ENCODE measurements around the gene TXNDC11.

Gene TXNDC11

DNA sequence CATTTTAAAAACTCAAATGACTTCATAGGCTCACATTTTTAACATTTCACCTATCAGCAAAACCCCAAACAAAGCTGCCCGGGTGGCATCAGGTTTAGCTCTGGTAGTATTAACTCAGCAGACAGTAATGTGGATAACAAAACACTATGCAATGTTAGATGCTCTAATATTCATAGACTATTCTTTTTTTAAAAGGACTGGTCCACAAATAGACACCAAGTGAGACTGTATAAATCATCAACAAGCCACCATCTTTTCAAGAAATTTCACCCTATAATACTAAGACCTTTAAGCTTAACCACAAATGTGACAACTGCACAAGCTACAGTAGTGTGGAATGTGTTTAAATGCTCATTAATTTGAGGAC is 54.2 kb downstream of the TXNDC11 start:
- DNase-seq (ENCODE audit: low read depth): no peak

DNA sequence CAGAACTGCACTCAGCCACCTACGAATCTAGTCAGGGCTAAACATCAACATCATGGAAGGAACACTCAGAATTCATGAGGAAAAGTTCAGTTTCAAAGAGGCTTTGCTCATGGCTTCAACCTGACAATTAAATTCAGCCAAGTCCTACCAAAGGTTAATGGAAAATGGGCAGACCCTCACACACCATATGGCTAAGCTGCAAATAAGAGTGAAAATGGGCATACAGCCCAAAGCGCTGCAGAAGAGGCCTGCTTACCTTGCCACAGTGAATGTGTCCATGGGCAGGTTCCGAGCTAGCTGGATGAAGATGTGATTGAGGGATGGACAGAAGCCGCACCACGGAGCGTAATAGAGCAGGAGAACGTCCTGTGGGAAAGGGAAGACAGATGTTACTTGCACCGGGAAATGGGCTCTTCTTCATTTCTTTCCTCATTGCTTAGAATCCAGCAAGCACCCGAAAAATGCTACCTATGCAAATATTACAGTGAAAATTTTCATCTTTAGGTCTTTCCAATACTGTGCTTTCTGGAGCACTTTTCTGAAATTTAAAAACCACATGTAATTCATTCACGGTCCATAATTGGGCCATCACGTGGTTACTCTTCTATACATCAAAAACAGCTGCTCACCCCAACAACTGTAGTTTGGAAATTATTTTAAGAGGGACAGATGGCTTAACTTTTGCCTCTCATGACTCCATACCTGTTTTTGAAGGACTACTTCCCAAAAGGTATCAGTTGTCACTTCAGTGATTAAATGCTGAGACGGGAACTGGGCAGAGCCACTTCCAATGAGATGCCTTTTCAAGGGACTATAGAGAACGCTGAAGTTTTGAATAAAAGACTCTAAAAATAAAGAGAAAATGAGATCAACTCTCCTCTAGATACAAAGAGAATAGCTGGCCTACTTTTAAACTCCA is 54.8 kb downstream of the TXNDC11 start:
- DNase-seq (ENCODE audit: low read depth): no peak

DNA sequence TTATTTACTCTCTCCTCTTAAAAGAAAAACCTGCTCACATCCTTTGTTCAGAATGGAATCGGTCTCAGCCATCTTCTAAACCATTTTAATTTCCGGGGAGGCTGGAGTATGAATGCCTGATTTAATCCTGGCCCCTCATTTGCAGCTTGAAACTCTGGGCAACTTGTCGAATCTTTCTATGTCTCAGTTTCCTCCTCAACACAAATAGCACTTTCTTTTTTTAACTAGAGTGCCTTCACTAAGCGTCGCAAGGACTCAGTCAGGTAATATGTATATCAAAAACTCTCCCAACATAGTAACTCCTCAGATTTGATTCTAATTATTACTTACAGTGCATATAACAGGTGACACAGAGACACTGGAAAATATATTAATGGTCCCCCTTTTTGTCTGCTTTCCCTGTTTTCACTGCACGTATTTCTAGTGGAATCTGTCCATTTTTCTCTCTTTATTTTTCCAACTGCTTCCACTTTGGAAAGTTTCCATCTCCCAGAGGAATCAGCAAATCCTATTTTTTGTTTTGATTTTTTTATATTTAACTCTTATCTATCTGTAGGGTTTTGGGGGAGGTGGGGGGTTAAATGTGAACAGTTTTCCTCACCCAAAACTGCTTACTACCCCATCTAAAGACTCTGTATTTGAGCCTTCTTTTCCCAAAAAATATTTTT is 55.8 kb downstream of the TXNDC11 start:
- DNase-seq (ENCODE audit: low read depth): no peak

GRCh38 chr16:11685844-11686618 is 56.6 kb downstream of the TXNDC11 start:
- no peak for DNase-seq (ENCODE audit: low read depth)

DNA sequence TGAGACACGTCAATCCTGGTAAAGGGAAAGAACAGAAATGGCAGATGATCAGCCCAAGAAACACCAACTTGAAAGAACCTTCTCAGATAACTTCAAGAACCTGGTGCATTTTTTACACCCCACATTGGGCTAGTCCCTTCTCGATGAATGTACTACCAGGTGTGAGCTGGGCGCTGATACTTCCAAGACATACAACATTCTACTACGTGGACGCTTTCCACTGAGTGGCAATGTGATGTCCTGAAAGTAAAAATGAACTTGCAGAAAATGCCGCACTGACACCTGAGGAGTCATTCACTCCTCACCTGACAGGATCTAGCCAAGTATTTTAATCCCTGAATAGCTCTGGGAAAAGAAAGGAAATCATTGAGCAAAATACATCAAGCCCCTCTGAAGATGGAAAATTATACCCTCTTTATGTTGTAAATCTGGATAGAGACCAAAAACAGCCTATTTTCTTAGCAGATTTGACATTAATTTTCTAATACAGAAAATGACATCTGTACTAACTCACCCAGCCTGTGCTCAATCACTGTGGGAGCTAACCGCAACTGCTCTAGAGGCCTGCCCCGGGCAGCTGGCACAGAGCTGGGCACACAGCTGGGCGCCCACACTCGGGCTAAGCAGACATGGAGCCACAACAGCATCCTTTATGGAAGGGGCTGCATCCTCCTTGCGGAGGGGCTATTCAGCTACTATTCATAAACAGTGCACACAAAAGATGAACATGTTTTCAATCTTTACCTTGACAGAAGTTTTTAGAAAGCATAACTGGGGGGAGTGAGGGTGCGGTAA is 58.2 kb downstream of the TXNDC11 start:
- DNase-seq (ENCODE audit: low read depth): no peak

DNA sequence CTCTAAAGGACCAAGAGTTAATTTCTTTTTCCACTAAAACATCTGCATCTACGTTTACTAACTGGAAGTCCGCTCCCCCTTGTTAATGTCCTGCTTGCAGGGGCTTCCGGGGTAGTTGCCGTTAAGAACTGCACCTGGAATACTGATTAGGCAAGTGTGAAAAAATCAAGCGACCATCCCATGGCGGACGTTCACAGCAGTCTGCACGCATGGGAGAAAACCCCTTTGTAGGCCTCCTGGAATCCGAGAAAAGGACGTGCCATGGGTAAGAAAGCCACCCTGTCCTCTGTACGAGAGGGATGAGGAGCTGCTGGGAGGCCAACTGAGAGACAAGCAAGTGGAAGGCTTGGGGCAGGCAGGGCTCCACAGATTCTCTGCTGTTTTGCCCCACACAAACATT is 59.5 kb downstream of the TXNDC11 start:
- DNase-seq (ENCODE audit: low read depth): no peak

DNA sequence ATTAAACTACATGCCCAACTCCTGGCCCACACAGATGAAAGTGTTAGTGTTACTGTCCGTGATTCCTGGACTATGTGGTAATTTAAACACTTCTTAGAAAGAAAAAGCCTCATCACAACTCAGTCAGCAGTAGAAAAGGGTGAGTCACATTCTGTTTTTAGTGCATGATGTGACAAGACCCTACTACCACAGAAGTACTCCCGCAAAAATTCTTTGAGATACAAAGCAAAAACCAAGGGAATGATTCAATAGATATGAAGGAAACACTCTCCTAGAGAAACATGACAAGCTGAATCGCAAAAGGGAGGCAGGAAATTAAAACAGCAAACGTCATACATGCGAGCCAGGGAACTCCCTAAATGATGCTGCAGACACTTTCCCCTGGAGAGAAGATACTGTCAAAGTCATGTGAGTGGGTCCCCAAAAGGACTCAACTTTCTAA is 60.0 kb downstream of the TXNDC11 start:
- DNase-seq (ENCODE audit: low read depth): no peak

- DNase-seq (ENCODE audit: low read depth): no peak
Observed at GRCh38 chr16:11681976-11682654, 60.5 kb downstream of the TXNDC11 start.

DNA sequence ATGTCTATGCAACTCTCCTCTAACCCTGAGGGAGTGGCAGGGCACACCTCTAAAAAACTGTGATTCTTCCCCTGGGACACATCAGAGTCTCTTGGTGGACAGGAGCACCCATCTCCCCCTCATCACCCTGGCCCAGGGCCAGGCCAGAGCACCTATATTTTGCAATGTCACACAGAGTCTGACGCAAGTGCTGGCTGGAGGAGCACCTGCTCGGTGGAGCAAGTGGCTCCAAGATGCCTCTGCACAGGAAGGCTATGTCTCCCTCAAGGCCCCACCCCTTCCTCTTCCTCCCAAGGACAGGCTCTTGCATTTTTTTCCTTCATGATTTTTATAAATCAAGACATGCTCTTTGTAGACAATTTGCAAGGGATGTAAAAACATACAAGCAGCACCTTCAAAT is 61.1 kb downstream of the TXNDC11 start:
- DNase-seq (ENCODE audit: low read depth): no peak

DNA sequence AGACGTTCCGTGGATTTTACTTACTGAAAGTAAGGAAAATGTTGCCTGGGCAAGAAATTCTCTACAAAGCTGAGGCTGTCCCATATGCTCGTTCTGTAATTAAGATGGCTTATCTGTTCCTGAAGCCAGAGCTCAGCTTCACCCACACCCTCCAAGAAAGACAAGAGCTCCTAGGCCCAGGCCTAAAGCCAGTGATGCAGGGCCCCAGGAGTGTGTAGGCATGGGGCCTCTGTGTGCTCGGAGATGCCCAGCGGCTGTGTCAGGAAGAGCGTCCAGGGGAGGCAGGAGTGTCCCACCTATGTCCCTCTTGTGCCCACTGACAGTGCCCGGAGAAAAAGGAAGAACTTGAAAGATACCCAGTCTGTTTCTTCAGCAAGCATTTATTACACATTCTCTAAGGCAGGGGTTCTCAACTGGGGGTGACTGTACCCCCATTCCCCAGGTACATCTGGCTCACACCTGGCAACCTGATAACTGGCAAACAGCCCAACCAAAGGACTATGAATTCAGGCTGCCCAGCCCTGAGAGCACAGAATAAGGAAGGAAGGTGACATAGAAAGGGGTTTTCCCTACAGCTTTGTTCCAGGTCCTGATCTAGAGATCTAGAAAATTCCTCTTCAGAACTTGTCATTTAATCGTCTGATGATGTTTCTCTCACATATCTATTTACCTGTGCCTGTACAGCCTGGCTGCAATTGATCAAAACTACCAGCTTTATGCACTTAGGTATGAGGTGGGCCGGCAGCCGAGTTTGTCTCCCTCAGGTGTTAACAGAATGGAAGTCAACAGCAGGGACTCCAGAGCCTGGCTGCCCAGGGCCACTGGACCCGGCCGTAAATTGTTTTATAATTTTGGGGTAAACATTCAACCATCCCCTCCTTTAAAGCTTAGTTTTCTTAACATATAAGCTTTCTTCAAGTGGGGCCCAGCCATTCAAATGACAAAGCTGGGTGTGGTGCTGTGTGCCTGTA is 62.4 kb downstream of the TXNDC11 start:
- DNase-seq (ENCODE audit: low read depth): no peak

DNA sequence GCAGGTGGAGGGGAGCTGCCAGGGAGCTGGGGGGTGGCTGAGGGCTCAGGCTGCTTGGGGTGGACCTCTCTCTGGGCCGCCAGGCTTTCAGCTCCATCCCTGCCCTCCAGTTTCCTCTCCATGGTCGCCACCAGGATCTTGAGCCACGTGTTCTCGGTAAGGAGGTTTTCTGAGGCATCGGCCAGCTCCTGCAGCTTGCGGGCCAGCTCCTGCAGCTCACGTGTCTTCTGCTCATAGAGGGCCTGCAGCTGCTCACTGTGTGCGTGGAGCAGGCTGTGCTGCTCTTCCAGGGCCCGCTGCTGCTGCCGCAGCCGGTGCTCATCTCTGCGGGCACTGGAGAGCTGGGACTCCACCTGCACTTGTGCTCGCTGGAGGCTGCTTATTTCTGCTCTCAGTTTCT is 63.4 kb downstream of the TXNDC11 start:
- DNase-seq (ENCODE audit: low read depth): no peak

DNA sequence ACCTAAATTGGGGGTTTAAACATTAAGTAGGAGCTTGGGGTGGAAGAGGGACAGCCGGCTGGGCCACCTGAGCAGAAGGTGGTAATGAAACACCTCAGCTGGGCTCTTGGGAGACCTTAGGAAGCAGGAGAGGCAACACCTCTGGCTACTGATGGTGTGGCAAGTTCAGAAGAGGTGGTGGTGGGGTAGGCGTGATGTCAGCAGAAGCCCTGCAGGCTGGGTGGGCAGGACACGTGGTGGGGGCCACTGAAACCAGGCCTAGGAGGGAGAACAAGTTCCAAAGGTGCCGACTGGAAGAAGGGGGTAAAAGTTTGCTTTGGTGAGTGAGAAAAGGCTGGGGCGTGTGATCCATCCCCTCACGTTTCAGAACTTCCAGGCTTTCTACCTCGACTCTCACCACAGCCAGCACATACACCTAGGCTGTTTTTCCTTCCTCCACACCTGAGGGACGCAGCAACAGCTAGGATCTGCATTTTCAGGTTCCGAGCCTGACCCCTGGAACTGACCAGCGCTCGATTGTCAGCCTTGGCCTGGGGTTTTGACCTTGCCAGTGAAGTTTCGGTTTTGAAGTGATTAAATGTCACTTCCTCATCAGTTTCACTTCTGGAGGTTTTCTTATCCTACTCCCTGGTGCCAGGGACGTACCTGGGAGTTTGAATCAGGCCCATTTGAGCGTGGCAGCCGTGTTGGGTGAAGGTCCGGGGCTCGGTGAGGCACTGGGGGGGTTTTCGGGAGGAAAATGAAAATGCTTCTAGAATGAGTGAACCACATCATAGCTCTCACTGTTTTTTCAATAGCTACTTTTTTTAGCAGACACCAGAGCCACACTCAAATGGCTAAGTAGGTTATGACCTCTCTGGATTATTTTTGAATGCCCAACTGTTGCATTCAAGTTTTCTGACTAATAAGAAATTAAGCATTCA is 64.4 kb downstream of the TXNDC11 start:
- DNase-seq (ENCODE audit: low read depth): no peak

GRCh38 chr16:11677451-11677951 is 65.2 kb downstream of the TXNDC11 start:
- no peak for DNase-seq (ENCODE audit: low read depth)

DNA sequence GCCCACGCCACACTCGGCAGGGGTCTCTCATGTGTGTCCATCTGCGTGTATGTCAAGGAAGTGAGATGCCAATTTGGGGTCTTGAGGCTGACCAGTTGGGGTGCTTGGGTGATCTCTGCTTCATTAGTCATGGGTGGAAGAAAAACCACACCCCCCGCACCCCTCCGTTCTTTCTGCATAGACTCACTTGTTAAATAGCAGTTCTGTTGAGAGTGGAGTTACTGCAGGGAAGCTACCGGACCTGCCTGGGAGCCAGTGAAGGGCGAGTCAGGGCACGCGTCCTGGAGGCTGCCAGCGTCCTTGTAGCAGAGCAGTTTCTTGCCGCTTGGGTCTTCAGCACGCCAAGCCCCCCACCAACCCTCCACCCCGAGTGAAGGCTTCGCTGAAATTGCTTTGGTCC is 65.9 kb downstream of the TXNDC11 start:
- no peak for DNase-seq (ENCODE audit: low read depth)

GRCh38 chr16:11675561-11676511 is 66.8 kb downstream of the TXNDC11 start:
- no peak for DNase-seq (ENCODE audit: low read depth)

DNA sequence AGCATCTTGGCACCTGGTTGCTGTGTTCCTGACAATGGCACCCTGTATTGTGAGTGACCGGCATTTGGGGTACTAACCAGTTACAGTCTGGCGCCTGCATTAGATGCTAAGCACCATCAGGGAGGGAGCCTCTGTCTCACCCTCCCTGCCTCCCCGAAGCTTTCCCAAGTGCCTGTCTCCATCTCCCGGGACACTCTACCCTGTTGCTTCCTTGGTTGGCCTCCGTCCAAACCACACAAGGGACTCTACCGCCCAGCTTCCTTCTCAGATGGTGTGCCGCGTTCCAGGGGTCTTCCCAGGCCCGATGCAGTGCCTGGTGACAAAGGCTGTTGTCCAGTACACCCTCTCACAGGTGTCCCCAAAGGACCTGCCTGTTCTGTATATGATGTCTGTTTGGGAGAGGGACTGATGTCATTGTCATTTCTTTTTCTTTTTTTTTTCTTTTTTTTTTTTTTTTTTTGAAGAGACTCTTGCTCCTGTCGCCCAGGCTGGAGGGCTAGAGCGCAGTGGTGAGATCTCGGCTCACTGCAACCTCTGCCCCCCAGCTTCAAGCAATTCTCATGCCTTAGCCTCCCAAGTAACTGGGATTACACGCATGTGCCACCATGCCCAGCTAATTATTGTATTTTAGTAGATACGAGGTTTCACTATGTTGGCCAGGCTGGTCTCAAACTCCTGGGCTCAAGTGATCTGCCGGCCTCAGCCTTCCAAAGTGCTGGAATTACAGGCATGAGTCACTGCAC is 67.7 kb downstream of the TXNDC11 start:
- DNase-seq (ENCODE audit: low read depth): no peak
